Fibroblast of skin of left biceps (primary cell): ENCODE results near the gene ZIC1.

Source experiments
- DNase-seq, 2 experiments: peaks; one replicate each; pipeline ENCODE4 v3.0.0-alpha.2; 2013; ENCODE audit warnings: low read depth in 2 of 2

ZIC1 gene

GRCh38 chr3:147380387-147380951, 28.7 kb upstream of the ZIC1 start:
- no peak for DNase-seq

- no peak for DNase-seq
These were observed 28.2 kb upstream of the ZIC1 start for GRCh38 chr3:147380977-147381376.

- no peak for DNase-seq
These were observed 27.6 kb upstream of the ZIC1 start for GRCh38 chr3:147381596-147381995.

GRCh38 chr3:147383617-147384016, 25.5 kb upstream of the ZIC1 start:
- no peak for DNase-seq

GRCh38 chr3:147384210-147385058, 24.7 kb upstream of the ZIC1 start:
- DNase-seq: no peak

GRCh38 chr3:147385059-147386012, 23.8 kb upstream of the ZIC1 start:
- DNase-seq: no peak

GRCh38 chr3:147387291-147387884, 21.8 kb upstream of the ZIC1 start:
- DNase-seq: no peak

- DNase-seq: no peak
These were observed 21.1 kb upstream of the ZIC1 start for GRCh38 chr3:147387885-147388699.

- no peak for DNase-seq
These were observed 20.2 kb upstream of the ZIC1 start for GRCh38 chr3:147388700-147389580.

GRCh38 chr3:147389717-147390116, 19.4 kb upstream of the ZIC1 start:
- no peak for DNase-seq

- no peak for DNase-seq
These were observed 18.3 kb upstream of the ZIC1 start for GRCh38 chr3:147390589-147391569.

- peak; percentile 56 to 62 for DNase-seq
These were observed 17.2 kb upstream of the ZIC1 start for GRCh38 chr3:147391781-147392624.

GRCh38 chr3:147392625-147392946, 16.6 kb upstream of the ZIC1 start:
- DNase-seq: no peak

- peak in 1 of 2 experiments; percentile 35 for DNase-seq
These were observed 15.8 kb upstream of the ZIC1 start for GRCh38 chr3:147393261-147393942.

GRCh38 chr3:147393943-147394883, 15.0 kb upstream of the ZIC1 start:
- DNase-seq: no peak

- DNase-seq: no peak
These were observed 14.3 kb upstream of the ZIC1 start for GRCh38 chr3:147394884-147395225.
